ENCODE measurements around the gene TOPORS. TPM values are rescaled to one million over a fixed set of nuclear protein-coding genes. Genes with fewer than 3 reads are reported as not detected.
A peak's percentile ranks its signal among the peaks of the same experiment; 100 is the strongest.

TOPORS gene
- total RNA-seq, 6 donors from 2014 or later: 11.2 to 25.7 (median 14.2) TPM

- ATAC-seq (ENCODE audit: low FRiP score in 2 of 2) (no peak), DNase-seq (no peak)
- no peak for TF ChIP-seq POLR2A (IDR thresholded peaks at IDR 0.05)
- TF ChIP-seq EP300 (IDR thresholded peaks at IDR 0.05): no peak
- no peak for TF ChIP-seq POLR2AphosphoS5 (IDR thresholded peaks at IDR 0.05)
- TF ChIP-seq, protein P1, sequence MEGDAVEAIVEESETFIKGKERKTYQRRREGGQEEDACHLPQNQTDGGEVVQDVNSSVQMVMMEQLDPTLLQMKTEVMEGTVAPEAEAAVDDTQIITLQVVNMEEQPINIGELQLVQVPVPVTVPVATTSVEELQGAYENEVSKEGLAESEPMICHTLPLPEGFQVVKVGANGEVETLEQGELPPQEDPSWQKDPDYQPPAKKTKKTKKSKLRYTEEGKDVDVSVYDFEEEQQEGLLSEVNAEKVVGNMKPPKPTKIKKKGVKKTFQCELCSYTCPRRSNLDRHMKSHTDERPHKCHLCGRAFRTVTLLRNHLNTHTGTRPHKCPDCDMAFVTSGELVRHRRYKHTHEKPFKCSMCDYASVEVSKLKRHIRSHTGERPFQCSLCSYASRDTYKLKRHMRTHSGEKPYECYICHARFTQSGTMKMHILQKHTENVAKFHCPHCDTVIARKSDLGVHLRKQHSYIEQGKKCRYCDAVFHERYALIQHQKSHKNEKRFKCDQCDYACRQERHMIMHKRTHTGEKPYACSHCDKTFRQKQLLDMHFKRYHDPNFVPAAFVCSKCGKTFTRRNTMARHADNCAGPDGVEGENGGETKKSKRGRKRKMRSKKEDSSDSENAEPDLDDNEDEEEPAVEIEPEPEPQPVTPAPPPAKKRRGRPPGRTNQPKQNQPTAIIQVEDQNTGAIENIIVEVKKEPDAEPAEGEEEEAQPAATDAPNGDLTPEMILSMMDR (IDR thresholded peaks at IDR 0.05): no peak
- H3K27me3 ChIP-seq: no peaks in the 10 kb centered on the region
- H3K4me1 ChIP-seq: no peaks in the 10 kb centered on the region
- no peaks in the 10 kb centered on the region for H3K9me3 ChIP-seq
- no peak overlapping the region for H3K27ac ChIP-seq
- WGBS, 2 donors: 16 to 19% methylated on average over 3 of the region's 3 CpGs
- H3K4me3 ChIP-seq: no peak overlapping the region
- H3K36me3 ChIP-seq: no peaks in the 10 kb centered on the region
Observed at GRCh38 chr9:32580631-32581300, 28.4 kb upstream of the TOPORS start.

DNA sequence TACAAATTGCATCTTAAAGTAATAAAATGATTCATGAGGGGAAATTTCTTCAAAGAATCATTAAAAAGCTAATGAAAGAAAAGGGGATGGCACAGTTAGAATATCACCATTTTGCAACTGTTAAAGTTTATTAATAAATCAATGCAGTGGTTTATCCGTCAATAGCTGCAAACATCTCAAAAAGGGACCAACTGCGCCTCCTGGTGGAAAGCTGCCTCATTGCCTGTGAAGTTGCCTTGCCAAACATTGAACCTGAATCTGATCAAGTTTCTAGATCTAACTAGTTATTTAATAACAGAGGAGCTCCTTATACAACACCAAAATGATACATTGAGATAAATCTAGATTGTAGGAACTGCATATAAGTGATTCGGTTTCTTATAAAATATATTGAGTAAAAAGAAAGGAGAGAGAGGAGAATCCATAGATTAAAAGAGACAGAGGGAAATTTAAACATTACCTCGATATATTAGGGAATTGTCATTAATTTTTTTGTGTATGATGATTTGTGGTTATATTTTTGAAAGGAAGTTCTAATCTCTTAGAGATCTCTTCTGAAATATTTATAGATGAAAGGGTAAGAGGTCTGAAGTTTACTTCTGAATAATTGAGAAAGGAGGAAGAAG lies 27.4 kb upstream of the TOPORS start:
- ATAC-seq (ENCODE audit: low FRiP score in 2 of 2) (peak in 1 of 2 donors; percentile 81), DNase-seq (peak in 1 of 2 donors; percentile 70)
- Histone ChIP-seq H3K36me3 (no peaks in the 10 kb centered on the region), H3K9me3 (no peaks in the 10 kb centered on the region), H3K27me3 (no peaks in the 10 kb centered on the region), H3K4me1 (no peaks in the 10 kb centered on the region), H3K4me3 (no peak overlapping the region), H3K27ac (no peak overlapping the region)
- no peak for TF ChIP-seq EP300 (IDR thresholded peaks at IDR 0.05)
- TF ChIP-seq, protein P1 (IDR thresholded peaks at IDR 0.05): peak; percentile 74 to 82 (median 81)
- 16 to 21% methylated on average over 4 of the region's 4 CpGs for WGBS, 2 donors

DNA sequence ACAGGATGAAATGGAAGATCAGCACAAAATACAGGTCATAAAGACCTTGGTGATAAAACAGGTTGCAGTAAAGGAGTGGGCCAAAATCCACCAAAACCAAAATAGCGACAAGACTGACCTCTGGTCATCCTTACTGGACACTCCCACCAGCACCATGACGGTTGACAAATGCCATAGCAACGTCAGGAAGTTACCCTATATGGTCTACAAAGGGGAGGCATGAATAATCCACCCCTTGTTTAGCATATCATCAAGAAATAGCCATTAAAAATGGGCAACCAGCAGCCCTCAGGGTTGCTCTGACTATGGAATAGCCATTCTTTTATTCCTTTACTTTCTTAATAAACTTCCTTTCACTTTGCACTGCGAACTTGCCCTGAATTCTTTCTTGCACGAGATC lies 26.6 kb upstream of the TOPORS start:
- DNase-seq (no peak), ATAC-seq (ENCODE audit: low FRiP score in 2 of 2) (no peak)
- 54 to 68% methylated on average over 5 of the region's 5 CpGs for WGBS, 2 donors
- Histone ChIP-seq H3K9me3 (no peaks in the 10 kb centered on the region), H3K4me3 (no peak overlapping the region), H3K36me3 (no peaks in the 10 kb centered on the region), H3K4me1 (no peaks in the 10 kb centered on the region), H3K27ac (no peak overlapping the region), H3K27me3 (no peaks in the 10 kb centered on the region)
- TF ChIP-seq, protein P1 (IDR thresholded peaks at IDR 0.05): no peak
- TF ChIP-seq POLR2AphosphoS5 (IDR thresholded peaks at IDR 0.05): no peak
- TF ChIP-seq EP300 (IDR thresholded peaks at IDR 0.05): no peak
- no peak for TF ChIP-seq POLR2A (IDR thresholded peaks at IDR 0.05)

DNA sequence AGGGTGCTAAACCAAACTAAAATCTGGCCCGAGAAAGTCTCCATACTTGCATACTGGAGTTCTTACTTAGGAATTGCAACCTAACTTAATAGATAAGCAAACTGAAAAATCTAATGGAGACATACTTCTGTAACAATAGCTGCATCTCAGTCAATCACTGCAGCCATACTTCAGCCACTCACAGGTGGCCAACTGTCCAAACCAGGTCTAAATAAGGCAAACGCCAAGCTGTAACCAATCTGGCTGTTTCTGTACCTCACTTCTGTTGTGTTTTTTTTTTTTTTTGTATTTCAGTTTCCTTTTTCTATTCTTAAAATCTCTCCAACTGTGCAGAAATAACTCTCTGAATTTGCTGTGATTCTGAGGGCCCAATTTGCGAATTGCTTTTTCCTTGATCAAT lies 24.9 kb upstream of the TOPORS start:
- Histone ChIP-seq H3K36me3 (no peaks in the 10 kb centered on the region), H3K27me3 (no peaks in the 10 kb centered on the region), H3K4me1 (peaks cover 0 to 6% (median 4%) of the 10 kb centered on the region in 4 donors), H3K9me3 (no peaks in the 10 kb centered on the region), H3K27ac (no peak overlapping the region), H3K4me3 (no peak overlapping the region)
- 79 to 85% methylated on average over 3 of the region's 3 CpGs for WGBS, 2 donors
- TF ChIP-seq EP300 (IDR thresholded peaks at IDR 0.05) (no peak), POLR2AphosphoS5 (IDR thresholded peaks at IDR 0.05) (no peak), POLR2A (IDR thresholded peaks at IDR 0.05) (no peak)
- TF ChIP-seq, protein P1 (IDR thresholded peaks at IDR 0.05): no peak
- no peak for ATAC-seq (ENCODE audit: low FRiP score in 2 of 2)
- no peak for DNase-seq

DNA sequence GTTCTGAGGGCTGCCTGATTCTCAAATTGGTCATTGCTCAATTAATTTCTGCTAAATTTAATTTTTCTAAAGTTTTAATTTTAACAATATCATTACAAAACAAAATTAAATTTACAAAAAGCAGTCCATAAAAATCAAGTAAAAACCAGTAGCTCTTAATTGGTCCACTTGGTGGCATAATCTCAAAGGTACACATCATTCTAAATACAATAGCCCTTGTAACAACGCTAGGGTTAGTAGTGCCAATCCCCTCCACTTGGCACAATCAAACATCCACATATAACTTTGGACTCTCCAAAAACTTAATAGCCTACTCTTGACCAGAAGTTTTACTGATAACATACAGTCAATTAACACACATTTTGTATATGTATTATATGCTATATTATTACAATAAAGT lies 22.5 kb upstream of the TOPORS start:
- H3K9me3 ChIP-seq: no peaks in the 10 kb centered on the region
- no peak overlapping the region for H3K27ac ChIP-seq
- WGBS, 2 donors: 26 to 47% methylated on average over 1 of the region's 1 CpG
- DNase-seq (no peak), ATAC-seq (ENCODE audit: low FRiP score in 2 of 2) (no peak)
- peaks cover 14 to 22% (median 18%) of the 10 kb centered on the region in 4 donors for H3K4me1 ChIP-seq
- TF ChIP-seq EP300 (IDR thresholded peaks at IDR 0.05) (no peak), POLR2A (IDR thresholded peaks at IDR 0.05) (no peak), POLR2AphosphoS5 (IDR thresholded peaks at IDR 0.05) (no peak)
- TF ChIP-seq, protein P1 (IDR thresholded peaks at IDR 0.05): no peak
- H3K4me3 ChIP-seq: no peak overlapping the region
- H3K36me3 ChIP-seq: peaks cover 0 to 6% (median 0%) of the 10 kb centered on the region in 4 donors
- H3K27me3 ChIP-seq: no peaks in the 10 kb centered on the region

Data from upper lobe of left lung (tissue), 6 donors.